CD4-positive, alpha-beta T cell treated with Interleukin-12 subunit alpha and Interleukin-12 subunit beta, for 1 hour (primary cell): ENCODE measurements around the gene ERP44.
"Not testable (repeated sequence)": the region's sequence is repeated elsewhere in the genome, so short reads cannot be mapped to it uniquely, and the experiment has no call there.

ENCODE experiments used
- DNase-seq: peaks from one replicate; pipeline ENCODE4 v3.0.0-alpha.2; 2020

Gene ERP44

DNA sequence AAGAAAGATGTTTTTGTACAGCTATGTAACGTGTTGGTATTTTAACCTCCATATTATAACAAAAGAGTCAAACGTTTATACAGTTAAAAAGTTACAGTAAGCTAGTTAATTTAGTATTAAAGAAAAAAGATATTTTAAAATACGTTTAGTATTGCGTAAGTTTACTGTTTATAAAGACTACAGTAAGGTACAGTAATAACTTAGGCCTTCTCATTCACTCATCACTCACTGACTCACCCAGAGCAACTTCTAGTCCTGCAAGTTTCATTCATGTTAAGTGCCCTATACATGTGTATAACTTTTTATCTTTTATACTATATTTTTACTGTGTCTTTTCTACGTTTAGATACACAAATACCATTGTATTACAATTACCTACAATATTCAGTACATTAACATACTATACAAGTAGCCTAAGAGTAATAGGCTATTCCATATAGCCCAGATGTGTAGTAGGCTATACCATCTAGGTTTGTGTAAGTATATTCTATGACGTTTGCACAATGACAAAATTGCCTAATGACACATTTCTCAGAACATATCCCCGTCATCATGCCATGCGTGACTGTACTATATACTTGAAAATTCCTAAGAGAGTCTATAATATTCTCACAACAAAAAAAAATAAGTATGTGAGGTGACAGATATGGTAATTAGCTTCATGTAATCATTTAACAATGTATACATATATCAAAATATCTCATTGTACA, 33.8 kb downstream of the ERP44 start:
- DNase-seq, result no peak

- DNase-seq, result no peak
These were observed 35.6 kb downstream of the ERP44 start for GRCh38 chr9:100063185-100063584.

GRCh38 chr9:100062683-100063082, 36.1 kb downstream of the ERP44 start:
- not testable (repeated sequence) for DNase-seq

GRCh38 chr9:100058699-100059579, 39.9 kb downstream of the ERP44 start:
- DNase-seq, result no peak

DNA sequence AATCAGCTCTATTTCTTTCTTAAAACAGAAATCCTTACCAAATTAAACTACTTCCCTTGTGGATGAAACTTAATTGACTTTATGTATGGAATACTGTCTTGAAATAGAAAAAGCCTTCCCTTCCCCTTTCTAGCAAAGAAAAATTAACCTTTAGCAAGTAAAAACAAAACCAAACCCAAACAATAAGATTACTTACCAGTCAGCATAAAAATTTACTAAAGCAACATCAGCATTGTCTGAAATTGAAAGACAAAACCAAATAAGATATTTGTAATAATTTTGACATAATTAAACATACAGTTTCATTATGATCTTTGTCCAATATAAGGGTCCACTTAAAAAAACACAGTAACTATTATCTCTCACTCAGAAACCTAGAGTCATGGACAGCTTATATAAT, 41.2 kb downstream of the ERP44 start:
- no peak for DNase-seq

DNA sequence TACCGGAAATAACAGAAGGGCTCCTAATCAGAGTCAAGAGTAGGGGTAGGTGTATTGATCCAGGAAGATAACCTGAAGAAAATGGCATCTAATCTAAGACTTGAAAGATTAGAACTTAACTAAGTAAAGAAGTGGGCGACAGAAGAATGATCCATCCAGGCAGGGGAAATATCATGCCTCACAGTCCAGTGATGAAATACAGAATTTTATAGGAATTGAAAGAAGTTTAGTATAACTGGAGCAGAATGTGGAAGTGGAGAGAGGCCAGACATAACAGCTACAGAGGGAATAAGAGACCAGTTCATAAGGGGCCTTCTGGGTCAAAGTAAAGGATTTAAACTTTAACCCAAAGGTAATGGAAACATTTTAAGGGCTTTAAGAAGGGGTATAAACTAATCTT, 42.2 kb downstream of the ERP44 start:
- DNase-seq, result no peak

DNA sequence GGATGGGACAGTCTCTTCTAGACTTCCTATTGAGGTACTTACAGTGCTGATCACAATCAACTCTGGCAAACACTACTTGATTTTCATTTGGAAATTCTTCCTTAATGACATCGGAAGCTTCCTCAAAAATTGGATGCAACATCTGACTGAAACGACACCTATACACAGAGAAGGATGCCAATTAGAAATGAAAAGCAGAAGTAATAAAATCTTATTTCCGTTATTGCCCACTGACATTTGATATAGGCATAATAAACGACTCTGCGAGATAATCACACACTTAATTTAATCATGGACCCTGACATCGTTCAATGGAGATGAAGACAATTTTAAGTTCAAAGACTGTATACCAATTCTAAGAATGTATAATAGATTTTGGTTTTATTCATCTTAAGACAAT, 46.4 kb downstream of the ERP44 start:
- no peak for DNase-seq

DNA sequence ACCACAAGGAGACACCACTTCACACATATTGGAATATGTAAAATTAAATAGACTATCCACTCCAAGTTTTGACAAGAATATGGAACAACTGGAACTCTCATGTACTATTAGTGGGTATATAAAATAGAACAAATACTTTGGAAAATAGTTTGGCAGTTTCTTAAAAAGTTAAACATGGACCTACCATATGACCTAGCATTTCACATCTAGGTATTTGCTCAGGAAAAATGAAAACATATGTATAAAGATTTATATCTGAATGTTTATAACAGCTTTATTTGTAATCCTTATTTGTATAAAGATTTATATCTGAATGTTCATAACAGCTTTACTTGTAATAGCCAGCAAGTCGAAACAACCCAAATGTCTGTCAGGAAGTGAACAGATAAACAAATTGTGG, 49.2 kb downstream of the ERP44 start:
- no peak for DNase-seq

GRCh38 chr9:100038472-100038871, 60.3 kb downstream of the ERP44 start:
- DNase-seq, result no peak

DNA sequence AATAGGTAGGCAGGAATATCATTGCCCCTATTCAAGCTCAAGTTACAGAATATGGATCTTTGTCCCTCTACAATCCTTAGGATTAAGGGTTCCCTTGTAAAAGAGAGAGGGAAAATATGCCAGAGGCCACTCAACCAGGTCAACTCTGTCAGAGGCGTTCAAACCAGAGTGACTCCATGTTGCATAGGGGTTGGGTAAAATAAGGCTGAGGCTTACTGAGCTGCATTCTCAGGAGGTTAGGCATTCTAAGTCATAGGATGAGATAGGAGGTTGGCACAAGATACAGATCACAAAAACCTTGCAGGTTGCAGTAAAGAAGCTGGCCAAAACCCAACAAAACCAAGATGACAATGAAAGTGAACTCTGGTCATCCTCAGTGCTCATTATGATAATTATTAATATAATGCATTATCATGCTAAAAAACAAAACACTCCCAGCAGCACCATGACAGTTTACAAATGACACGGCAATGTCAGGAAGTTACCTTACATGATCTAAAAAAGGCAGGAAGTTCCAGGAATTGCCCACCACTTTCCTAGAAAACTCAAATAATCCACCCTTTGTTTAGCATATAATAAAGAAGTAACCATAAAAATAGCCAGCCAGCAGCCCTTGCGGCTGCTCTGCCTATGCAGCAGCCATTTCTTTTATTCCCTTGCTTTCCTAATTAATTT, 64.8 kb downstream of the ERP44 start:
- no peak for DNase-seq

DNA sequence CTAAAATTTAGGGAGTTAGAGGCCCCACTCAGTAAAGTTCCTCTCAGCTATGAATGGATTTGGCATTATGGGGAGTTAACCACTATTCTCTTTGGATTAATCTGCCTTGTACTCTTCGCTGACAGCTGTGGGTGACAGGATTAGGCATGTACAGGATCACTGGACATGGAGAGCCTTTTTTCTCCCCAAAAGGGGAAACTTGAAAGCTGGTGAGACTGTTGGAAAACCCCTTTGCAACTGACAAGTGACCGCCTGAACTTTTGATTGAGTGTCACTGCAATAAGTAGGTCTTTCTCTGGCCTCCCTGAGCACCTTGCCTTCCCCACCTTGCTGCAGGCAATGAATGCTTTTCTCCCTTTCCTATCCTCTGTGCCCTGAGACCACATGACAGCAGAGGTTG, 68.3 kb downstream of the ERP44 start:
- DNase-seq, result no peak

- no peak for DNase-seq
These were observed 69.5 kb downstream of the ERP44 start for GRCh38 chr9:100029251-100029650.

GRCh38 chr9:100028201-100028784, 70.5 kb downstream of the ERP44 start:
- peak; percentile 69 for DNase-seq

DNA sequence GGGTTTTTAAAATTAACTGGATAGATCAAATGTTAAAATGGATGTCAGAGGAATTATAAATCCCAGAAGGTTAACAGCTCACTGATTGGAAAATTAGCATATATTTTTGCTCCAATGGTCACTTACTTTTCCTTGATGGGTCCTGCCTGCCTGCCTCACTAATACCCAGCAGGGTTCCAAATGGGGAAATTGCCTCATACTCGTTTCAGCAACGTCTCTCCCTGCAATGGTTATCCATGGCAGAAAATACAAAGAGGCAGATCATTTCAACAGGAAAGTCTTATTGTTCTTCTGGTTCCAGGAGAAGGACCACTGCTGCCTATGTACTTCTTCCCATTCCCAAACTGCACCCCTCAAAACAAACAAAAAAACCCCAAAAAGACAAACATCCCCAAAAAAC, 71.3 kb downstream of the ERP44 start:
- DNase-seq, result no peak

- no peak for DNase-seq
These were observed 76.9 kb downstream of the ERP44 start for GRCh38 chr9:100021931-100022330.

DNA sequence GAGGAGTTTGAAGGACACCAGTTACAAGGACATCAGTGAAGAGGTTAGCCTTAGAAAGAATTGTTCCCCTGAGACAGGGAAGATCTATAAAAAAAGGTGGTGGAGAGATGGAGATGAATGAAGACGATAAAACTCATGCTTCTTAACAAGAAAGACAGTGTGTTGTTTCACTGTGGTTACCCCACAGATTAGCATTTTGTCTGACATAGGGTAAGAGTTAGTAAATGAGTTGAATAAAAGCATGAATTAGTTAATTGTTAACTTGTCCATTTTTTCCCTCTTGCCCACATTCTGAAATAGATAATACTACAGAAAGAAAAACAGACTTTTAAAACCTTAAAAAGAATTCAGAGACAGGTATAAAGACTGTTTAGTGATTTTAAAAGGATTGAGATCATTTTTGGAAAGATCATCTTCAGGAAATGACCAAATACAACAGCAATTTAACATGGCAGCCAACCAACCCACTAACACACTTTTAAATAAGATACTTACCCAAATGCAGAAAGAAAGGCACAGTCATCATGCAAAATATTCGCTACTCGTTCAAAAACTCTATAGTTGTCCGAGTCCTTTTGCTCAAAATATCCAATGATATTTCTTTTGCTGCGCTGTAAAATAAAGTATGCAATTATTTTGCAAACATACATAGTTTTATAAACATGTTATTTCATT, 78.5 kb downstream of the ERP44 start:
- no peak for DNase-seq

- no peak for DNase-seq
These were observed 79.3 kb downstream of the ERP44 start for GRCh38 chr9:100019541-100019940.

DNA sequence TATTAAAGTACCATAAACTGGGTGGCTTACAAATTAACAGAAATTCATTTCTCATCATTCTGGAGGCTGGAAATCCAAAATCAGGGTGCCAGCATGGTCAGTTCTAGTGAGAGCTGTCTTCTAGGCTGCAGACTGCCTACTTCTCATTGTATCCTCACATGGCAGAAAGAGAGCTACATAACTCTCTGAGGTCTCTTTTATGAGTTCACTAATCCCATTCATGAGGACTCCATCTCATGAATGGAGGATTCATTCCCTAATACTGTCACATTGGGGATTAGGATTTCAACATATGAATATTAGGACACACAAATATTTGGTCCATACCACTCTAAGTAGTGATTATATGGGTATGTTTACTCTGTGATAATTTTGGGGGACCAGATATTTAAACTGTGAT, 84.0 kb downstream of the ERP44 start:
- DNase-seq, result no peak

DNA sequence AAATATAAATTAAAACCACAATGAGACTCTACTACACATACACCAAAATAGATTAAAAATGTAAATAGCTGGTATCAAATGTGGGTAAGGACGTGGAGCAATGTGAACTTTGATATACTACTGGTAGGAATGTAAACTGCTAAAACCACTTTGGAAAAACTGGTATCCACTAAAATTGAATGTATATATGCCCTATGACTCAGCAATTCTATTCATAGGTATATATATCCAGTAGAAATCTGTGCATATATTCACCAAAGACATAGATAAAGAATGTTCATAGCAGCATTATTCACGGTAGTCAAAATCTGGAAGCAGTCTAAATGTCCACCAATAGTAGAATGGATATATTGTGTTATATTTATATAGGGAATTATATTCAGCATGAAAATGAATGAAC, 85.2 kb downstream of the ERP44 start:
- DNase-seq, result no peak

- DNase-seq, result no peak
These were observed 86.5 kb downstream of the ERP44 start for GRCh38 chr9:100012279-100012678.

DNA sequence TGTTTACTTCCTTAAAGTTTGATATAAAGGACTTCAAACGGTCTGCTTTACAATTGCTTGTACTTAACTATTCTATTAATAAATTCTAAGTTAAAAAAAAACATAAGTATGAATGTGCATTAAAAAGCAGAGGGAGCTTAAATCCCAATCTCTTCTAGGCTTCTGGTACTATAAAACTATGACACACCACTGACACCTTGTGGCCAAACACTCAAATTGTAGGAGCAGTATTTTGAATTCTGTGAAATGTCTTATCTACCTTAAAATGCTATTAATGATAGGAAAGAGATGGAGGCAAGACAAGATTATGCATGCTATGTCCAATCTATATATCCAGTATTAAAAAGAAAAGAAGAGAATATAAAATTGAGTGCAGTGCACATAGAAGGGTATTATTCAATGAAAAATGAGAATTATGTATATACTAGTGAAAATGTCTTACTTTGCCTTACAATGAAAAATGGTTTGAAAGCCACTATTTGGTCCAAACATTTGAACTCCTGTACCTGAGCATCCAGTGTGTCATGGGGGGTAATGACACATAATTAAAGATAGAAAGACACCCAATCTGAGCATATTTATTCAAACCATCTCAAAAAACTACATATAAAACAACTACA, 87.6 kb downstream of the ERP44 start:
- DNase-seq, result peak; percentile 60

- no peak for DNase-seq
These were observed 99.0 kb downstream of the ERP44 start for GRCh38 chr9:99999797-100000196.
